Brain microvascular endothelial cell (primary cell): Measurements from ENCODE around the gene LRRC15.

Experiments
- DNase-seq: peaks from one replicate; pipeline ENCODE4 v3.0.0-alpha.2; 2020
- H3K27ac ChIP-seq: fragments of 250-450 bp; sonication (Bioruptor Pico); 2 replicates; pipeline ENCODE4 v1.5.1; 2020; ENCODE audit warnings: mild to moderate bottlenecking, moderate library complexity
- H3K27me3 ChIP-seq: fragments of 250-450 bp; sonication (Bioruptor Pico); replicated peaks from 2 replicates; pipeline ENCODE4 v1.5.1; 2020; ENCODE audit warnings: mild to moderate bottlenecking
- H3K36me3 ChIP-seq: fragments of 250-450 bp; sonication (Bioruptor Pico); replicated peaks from 2 replicates; pipeline ENCODE4 v1.5.1; 2020; ENCODE audit warnings: mild to moderate bottlenecking
- H3K4me3 ChIP-seq: 2 replicates; pipeline ENCODE4 v1.5.1; 2011; ENCODE audit warnings: low read depth, mild to moderate bottlenecking, control low read depth, low read length, moderate library complexity
- in situ Hi-C: cut with HindIII; loops from 2 replicates; pipeline ENCODE4 v1.10.0; 2017; ENCODE audit warnings: low sequenced_read_pairs, low pct_ligation_motif_present
- TF ChIP-seq, protein P1 (sequence below): IDR thresholded peaks from 2 replicates; pipeline ENCODE4 v1.5.1; 2011; ENCODE audit warnings: low read depth, mild to moderate bottlenecking, moderate library complexity, low read length, control low read depth, inconsistent platforms; ENCODE audit errors: missing control alignments

LRRC15 gene

DNA sequence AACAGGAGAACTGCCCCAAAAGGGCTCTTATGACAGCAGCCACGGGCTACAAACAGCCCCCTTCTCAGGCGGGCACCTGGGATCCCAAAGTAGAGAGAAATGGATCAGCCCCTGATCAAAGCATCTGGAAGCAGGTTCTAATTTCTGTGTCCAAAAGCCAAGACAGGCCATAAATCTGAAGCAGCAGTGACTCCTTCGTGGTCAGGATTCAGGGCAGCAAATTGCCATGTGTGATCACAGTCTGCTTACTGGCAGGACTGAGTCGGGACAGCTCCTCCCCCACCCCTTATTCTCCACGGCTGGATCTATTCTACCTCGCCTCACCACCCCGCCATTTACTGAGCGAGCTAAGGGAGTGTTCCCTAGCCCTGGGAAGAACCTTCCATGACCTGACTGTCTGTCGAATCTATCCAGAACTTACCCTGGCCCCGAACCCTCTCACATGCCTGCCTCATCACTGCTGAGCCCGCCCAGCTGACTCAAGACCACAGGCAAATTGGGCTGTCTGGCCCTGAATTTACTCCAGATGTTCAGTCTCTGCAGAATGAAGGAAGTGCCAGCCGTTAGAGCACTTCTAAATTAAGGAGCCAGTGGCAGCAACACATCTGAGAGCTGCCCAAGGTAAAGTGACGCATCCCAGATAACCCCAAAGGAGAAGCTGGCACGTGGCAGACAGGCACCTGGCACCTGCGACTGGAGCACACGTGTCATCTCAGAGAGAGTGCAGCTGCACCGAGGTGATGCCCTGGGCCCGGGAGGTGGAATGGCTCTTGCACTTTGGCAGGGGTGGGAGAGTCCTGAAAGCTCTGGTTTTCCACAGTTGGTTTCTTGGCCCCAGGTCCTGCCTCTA, 1.3 kb downstream of the LRRC15 start:
- in situ Hi-C loops = no loop called here
- no peaks in the 10 kb centered on the region for H3K36me3 ChIP-seq
- no peak for DNase-seq
- TF ChIP-seq, protein P1, sequence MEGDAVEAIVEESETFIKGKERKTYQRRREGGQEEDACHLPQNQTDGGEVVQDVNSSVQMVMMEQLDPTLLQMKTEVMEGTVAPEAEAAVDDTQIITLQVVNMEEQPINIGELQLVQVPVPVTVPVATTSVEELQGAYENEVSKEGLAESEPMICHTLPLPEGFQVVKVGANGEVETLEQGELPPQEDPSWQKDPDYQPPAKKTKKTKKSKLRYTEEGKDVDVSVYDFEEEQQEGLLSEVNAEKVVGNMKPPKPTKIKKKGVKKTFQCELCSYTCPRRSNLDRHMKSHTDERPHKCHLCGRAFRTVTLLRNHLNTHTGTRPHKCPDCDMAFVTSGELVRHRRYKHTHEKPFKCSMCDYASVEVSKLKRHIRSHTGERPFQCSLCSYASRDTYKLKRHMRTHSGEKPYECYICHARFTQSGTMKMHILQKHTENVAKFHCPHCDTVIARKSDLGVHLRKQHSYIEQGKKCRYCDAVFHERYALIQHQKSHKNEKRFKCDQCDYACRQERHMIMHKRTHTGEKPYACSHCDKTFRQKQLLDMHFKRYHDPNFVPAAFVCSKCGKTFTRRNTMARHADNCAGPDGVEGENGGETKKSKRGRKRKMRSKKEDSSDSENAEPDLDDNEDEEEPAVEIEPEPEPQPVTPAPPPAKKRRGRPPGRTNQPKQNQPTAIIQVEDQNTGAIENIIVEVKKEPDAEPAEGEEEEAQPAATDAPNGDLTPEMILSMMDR = no peak
- no peak overlapping the region for H3K27ac ChIP-seq
- peaks cover 34% of the 10 kb centered on the region for H3K27me3 ChIP-seq
- no peak overlapping the region for H3K4me3 ChIP-seq

DNA sequence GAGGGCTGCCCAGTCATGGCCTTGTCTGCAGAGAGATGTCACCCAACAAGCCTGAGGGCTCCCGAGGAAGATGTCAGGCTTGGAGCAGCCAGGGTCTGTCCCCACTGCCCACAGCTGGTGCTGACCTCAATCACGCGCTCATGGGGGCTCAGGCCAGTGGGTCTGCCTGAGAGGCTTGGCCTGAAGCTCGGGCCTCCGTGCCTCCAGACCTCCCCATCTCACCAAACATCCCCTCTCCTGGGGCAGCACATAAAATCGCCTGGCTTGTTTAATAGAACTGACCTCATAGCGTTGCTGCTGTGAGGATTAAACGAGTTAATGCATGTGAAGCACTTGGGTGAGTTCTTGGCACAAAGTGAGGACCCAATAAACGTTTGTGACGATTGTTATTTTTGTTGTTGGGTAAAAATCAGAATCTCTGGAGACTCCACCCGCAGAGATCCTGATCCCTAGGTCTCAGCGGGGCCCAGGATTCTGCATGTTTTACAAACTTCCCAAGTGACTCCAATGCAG, 3.5 kb downstream of the LRRC15 start:
- Histone ChIP-seq H3K27me3 (peaks cover 29% of the 10 kb centered on the region), H3K36me3 (no peaks in the 10 kb centered on the region)

DNA sequence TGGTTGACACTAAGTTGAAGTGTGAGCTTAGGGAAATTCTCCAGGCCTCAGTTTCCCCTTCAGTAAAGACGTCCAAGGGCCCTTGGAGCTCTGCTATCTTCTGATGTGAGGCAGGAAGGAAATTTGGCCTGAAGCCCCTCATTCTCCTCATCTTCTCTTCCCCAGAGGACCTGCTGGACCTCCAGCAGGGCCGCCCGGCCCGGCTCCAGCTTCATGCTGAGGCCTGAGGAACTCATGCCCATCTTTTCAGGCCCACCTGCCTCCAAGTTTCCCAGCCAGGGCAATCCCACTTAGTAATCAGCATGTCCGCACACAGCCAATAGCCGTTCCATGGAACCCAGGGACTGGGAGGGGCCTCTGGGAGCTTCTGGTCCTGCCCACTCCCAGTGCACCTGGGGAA, 4.0 kb downstream of the LRRC15 start:
- Histone ChIP-seq H3K27me3 (peaks cover 29% of the 10 kb centered on the region), H3K36me3 (no peaks in the 10 kb centered on the region), H3K27ac (no peak overlapping the region), H3K4me3 (no peak overlapping the region)
- in situ Hi-C loops = no loop called here
- TF ChIP-seq, protein P1 = no peak
- no peak for DNase-seq

More for the DNA sequence above, 3.5 kb downstream of the LRRC15 start:
- Histone ChIP-seq H3K27ac (no peak overlapping the region), H3K4me3 (no peak overlapping the region)
- TF ChIP-seq, protein P1 = no peak
- in situ Hi-C loops = no loop called here
- DNase-seq = no peak

DNA sequence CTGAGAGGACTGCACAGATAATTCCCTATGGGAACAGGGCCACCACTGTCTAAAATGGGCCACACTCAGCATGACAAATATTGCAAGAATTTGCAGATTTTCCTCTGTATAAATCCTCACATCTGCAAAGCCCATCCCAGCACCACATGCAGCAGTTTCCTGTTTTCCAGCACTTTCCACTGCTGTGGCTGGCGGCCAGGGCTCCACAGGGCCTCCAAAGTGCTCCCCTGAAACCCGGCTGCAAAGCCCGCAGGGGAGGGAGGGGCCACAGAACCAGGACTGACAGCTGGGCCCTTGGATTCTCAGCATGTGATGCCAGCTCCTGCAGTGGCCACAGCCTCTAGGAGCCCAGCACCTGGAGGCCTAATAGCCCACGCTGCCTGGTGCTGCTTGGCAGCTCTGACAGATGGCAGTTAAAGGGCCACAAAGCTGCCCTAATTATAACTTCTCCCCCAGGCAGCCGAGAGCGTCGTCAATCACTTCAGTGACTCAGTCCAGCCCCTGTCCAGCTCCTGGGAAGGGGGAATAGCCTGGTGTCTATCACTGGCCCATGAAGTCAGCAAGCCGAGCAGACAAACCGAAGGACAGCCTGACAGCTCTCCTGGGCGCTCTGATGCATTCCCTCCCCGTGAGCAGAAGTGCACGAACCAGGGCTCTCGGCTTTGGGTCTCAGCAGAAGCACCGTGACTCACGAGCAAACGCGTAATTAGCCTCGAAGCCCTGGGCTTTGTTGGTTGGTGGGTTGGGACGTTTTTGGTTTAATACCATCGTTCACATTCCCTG, 4.7 kb downstream of the LRRC15 start:
- Histone ChIP-seq H3K27me3 (peaks cover 24% of the 10 kb centered on the region), H3K27ac (no peak overlapping the region), H3K4me3 (no peak overlapping the region), H3K36me3 (no peaks in the 10 kb centered on the region)
- TF ChIP-seq, protein P1 = no peak
- DNase-seq = peak; percentile 4
- in situ Hi-C loops = no loop called here

DNA sequence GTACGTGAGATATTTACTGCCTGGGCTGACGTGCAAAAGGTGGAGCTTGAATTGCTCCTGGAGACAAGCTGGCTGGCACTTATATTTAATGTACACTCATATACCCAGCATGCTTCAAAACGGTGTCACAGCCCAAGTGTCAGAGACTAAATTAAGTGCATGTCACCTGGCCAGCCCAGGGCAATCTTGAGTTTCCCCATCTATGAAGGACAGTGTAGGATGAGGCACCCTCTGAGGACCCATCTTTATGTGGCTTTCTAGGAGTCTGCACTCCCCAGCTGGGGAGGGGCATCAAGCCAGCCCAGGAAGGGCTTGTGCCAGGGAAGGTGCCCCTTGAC, 5.3 kb downstream of the LRRC15 start:
- in situ Hi-C loops = no loop called here
- TF ChIP-seq, protein P1 = no peak
- H3K27me3 ChIP-seq = peaks cover 18% of the 10 kb centered on the region
- no peak overlapping the region for H3K27ac ChIP-seq
- DNase-seq = no peak
- no peaks in the 10 kb centered on the region for H3K36me3 ChIP-seq
- no peak overlapping the region for H3K4me3 ChIP-seq
